ENCODE data around the gene FYN.

GRCh38 chr6:111805511-111806164, 67.6 kb downstream of the FYN start:
- TF ChIP-seq CTCF (conservative IDR thresholded peaks at IDR 0.05; ENCODE audit: low read depth, low read length) (no peak), EZH2 (IDR thresholded peaks at IDR 0.05; ENCODE audit: borderline replicate concordance, low read depth, low read length, poor library complexity, severe bottlenecking) (no peak)
